ENCODE measurements around the gene DLG3.
"Not testable (repeated sequence)": the region's sequence is repeated elsewhere in the genome, so short reads cannot be mapped to it uniquely, and the experiment has no call there.

DLG3 gene

GRCh38 chrX:70444326-70444945, at the start of gene DLG3:
DLG3 (plus strand) TSS chrX:70444835; CDS start chrX:70445202, 367 bp downstream.
- DNase-seq, result no peak

- no peak for DNase-seq
Measured at GRCh38 chrX:70398899-70399298, 45.7 kb upstream of the DLG3 start.

DNA sequence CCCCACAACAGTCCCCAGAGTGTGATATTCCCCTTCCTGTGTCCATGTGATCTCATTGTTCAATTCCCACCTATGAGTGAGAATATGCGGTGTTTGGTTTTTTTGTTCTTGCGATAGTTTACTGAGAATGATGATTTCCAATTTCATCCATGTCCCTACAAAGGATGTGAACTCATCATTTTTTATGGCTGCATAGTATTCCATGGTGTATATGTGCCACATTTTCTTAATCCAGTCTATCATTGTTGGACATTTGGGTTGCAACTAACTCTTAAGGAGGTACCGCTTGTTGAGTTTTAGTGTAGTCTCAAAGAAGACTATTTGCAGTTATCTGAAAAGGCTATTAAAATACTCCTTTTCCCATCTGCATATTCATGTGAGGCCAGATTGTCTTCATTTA, 44.5 kb upstream of the DLG3 start:
- not testable (repeated sequence) for DNase-seq

DNA sequence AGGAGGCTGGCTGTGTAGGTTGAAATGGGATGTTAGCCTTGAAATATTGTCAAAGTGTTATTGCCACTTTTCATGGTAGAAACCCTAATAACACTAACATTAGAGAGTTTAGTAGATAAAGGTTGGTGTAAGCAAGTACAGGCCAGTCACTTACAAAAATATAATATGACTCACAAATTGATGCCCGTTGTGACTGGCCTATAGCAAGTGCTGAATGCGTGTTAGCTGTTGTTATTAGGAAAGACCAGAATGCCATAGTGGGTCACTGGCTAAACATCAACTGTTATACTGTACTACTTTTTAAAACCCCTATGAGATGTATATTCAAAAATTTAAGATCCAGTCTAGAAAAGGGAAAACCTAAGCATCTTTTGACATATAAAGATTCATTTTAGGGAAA, 41.9 kb upstream of the DLG3 start:
- DNase-seq, result no peak

- DNase-seq, result no peak
Measured at GRCh38 chrX:70405003-70405402, 39.6 kb upstream of the DLG3 start.

GRCh38 chrX:70410921-70411320, 33.7 kb upstream of the DLG3 start:
- no peak for DNase-seq

GRCh38 chrX:70411475-70411874, 33.2 kb upstream of the DLG3 start:
- DNase-seq, result no peak

DNA sequence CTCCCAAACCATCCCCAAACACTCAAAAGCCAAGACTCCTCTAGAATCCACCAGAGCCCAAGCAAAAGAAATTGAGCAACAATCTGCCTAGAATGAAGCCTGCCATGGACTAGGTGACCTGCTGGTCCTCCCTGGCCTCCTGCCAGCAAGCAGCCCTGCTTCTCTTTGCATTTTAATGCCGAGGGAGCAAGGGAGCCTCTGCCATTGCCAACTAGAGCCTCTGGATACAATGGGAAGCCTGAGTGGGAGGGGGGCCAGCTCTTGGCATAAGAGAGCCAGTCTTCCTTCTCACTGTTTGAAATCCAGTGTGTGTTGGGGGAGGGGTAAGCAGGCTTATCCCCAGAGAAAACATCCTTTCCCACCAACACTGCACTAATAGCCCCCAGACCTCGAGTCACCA, 23.0 kb upstream of the DLG3 start:
- no peak for DNase-seq

GRCh38 chrX:70422851-70423341, 21.7 kb upstream of the DLG3 start, which contains the start of gene GDPD2:
GDPD2 (plus strand) TSS chrX:70423314; CDS start chrX:70424985, 1,671 bp downstream.
- DNase-seq, result no peak

DNA sequence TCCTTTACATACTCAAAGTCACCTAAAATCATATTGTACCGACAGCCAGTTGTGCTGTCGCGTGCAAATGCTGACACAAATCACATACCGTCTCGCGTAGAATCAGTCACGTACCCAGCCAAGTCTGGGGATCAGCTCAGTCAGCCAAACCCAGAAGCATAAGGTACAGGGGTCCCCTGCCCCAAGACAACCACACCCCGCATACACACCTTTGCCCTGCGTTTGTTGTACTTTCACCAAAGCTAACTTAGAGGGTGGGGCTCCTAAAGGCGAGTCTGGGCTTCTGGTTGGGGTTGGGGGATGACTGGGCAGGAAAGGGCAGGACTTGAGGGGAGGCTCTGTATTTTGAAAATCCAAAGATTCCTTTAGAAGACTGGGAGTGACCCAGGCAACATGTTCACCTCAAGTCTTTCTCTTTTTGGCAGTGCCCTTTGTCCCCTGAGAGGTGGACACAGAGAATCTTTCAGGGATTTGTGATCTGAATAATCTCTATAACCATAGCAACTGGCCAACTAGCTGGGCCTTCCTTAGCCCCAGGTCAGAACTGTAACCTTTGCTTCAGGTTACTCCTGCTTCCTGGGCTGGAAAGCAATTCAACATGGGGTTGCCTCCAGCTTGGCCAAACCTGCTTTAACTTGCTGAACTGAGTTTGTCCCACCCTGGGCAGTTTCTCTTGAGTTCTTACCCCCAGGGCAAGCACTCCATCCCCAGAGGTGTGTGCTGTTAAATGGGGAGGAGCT, 20.5 kb upstream of the DLG3 start:
- no peak for DNase-seq

DNA sequence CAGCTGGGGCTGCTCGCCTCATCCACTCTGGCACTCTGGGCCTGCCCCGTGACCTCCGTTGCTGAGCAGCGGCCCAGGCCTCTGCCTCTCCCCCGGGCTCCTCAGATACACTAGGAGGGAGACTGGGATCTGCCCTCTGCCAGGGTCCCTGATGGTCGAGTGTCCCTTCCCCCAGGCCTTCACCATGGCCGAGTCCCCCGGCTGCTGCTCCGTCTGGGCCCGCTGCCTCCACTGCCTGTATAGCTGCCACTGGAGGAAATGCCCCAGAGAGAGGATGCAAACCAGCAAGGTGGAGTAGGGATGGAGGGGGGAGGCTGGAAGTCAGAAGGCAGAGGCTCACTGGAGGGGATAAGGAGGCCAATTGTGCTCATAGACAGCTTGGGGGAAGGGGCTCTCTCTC, 19.8 kb upstream of the DLG3 start:
- no peak for DNase-seq

- no peak for DNase-seq
Measured at GRCh38 chrX:70426286-70427278, 18.1 kb upstream of the DLG3 start.

GRCh38 chrX:70427365-70427764, 17.3 kb upstream of the DLG3 start:
- DNase-seq, result no peak

GRCh38 chrX:70429759-70430158, 14.9 kb upstream of the DLG3 start:
- no peak for DNase-seq

DNA sequence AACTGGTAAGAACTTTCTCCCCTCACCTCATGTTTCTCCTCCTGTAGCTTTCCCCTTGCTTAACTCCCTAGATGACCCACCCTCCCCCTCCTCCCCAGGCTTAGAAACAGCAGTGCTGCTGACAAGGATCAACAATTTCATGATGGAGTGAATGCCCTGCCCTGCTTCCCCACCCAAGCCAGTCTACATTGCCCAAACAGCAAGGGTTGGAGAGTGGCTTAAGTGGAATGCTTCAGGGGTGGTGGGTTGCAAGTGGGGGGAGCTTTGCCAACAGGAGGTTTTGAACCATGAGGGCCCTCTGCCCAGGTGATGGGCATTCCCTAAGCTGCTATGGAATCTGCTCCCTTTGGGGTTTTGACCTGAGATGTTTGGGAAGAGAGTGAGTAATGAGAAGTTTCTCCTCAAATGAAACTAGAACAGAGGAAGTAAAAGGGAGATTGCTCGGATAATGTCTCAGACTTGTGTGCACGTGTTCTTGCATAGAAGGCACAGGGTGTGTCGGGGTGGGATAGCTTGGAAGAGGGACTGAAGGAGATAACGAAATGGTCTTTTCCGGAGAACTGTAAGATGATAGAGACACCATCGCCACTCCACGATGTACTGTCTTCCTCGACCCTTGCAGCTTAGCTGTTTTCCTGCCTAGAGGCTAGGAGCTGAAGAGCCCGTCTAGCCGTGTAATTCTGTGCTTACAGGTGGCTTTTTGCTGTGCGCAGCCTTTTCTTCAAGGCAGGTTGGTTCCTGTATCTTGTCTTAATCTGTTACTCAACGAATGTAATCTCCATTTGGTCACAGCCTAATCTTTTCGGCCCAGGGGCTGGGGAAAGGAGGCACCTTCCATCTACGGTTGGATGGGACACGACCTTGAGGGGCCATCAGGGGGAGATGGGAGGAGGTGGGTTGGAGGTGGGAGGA, 11.4 kb upstream of the DLG3 start:
- no peak for DNase-seq

DNA sequence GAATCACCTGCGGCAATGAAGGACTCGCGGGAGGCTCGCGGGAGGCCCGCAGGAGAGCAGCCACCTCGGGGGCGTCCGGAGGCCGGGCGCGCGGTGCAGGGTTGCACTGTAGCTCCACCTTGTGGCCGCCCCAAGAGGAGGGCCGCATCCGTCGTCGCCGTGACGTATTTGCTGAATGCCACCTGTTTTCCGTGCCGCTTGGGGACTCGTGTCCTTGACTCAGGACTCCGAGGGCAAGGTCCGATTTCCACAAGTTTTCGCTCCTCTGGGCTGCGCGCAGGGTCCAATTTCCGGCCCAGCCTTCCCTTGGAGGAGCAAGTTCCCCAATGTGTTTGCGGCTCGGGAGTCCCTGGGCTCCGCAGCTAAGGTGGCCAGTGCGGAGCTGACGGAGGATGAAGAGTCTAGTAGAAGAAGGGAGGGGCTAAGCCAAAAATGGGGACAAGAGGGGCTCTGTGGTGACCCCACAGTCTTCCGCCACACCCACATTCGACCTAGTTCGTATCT, 10.7 kb upstream of the DLG3 start:
- peak; percentile 72 for DNase-seq

DNA sequence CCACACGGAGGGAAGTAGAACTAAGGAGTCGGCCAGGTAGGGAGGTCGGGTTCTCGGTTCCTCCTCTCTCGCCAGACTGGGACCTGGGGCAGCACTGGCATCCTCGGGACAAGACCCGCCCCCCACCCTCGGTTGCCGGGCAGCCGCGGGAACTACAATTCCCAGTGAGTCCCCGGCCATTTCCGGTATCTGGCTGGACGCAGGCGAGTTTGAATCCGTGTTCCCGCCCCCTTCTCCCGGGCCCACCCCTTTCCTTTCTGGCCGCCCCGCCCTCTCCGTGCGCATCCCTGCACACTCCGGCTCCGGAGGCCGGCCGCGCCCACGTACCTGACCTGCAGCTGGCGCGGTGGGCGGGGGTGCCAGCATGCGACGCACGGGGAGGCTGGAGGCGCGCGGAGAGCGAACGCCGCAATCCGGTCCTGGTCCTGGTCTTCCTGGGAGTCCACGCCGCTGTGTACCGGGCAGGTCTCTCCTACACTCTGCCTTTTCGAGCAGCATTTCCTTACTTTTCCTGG, 10.2 kb upstream of the DLG3 start:
- peak; percentile 46 for DNase-seq

DNA sequence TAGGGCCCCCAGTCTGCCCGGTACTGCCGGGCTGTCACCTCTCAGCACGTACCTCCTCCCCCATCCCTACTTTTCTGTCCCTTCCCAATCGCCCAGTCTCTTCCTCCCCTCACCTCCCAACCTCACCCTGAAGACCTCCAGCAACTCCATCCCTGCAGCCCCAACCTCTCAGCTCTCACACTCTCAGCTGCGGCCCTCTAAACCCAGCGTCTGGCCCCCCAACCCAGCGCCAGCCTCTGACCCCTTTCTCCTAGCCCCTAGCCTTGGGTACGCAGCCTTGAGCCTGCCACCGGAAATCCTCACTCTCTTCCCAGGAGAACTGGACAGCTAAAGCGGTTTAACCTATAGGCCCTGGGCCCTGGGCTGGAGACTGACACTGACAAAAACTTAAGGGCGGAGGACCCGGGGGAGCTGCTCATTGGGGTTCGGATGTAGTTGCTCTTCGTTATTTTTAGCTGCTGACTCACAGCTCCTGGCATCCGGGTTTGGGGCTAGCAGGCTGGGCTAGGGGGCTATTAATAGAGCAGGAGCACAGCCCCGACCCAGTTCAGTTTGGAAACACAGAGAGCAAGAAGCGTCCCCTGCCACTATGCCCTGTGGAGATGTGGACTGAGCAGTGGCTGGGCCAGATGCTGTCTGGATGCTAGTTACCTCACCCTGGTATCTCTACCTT, 9.6 kb upstream of the DLG3 start:
- DNase-seq, result no peak

- no peak for DNase-seq
Measured at GRCh38 chrX:70436343-70436742, 8.3 kb upstream of the DLG3 start.

GRCh38 chrX:70437011-70437410, 7.6 kb upstream of the DLG3 start:
- no peak for DNase-seq
